H4 (cell line): ENCODE results near the gene ZNF207. TPM values are rescaled to one million over a fixed set of nuclear protein-coding genes. Genes with fewer than 3 reads are reported as not detected.
"Not testable (repeated sequence)": the region's sequence is repeated elsewhere in the genome, so short reads cannot be mapped to it uniquely, and the experiment has no call there.

Experiments used
- DNase-seq: peaks from one replicate; pipeline ENCODE4 v3.0.0-alpha.2; 2015; ENCODE audit warnings: low spot score
- total RNA-seq: library from RNA; depleted of rRNA; stranded (reverse); fragments of >200 nt; shearing (Covaris generic); gene quantifications from 2 replicates; pipeline ENCODE4 v1.2.3, GENCODE V29; 2014; rRNA removed

The ZNF207 gene
- total RNA-seq, 1 experiment from 2014 or later: 203 TPM

- no peak for DNase-seq
Observed at GRCh38 chr17:32386844-32387243, 36.9 kb downstream of the ZNF207 start.

- DNase-seq: not testable (repeated sequence)
Observed at GRCh38 chr17:32388128-32388527, 38.2 kb downstream of the ZNF207 start.

- DNase-seq: no peak
Observed at GRCh38 chr17:32388613-32389459, 38.9 kb downstream of the ZNF207 start.

GRCh38 chr17:32393904-32394303, 43.9 kb downstream of the ZNF207 start:
- DNase-seq: no peak

GRCh38 chr17:32396343-32396742, 46.4 kb downstream of the ZNF207 start:
- no peak for DNase-seq

GRCh38 chr17:32398946-32399345, 49.0 kb downstream of the ZNF207 start:
- DNase-seq: no peak

GRCh38 chr17:32410085-32410484, 60.1 kb downstream of the ZNF207 start:
- DNase-seq: not testable (repeated sequence)

- DNase-seq: no peak
Observed at GRCh38 chr17:32426894-32427293, 76.9 kb downstream of the ZNF207 start.

GRCh38 chr17:32429598-32429997, 79.6 kb downstream of the ZNF207 start:
- no peak for DNase-seq

Other genes with a start within 250 kb of the ZNF207 start
- 29.9 and 36.2 TPM in 2 replicates for gene RHOT1, start 207.7 kb upstream of the ZNF207 start, total RNA-seq
- gene RHBDL3, start 84.3 kb upstream of the ZNF207 start, total RNA-seq: 2.9 and 3.6 TPM in 2 replicates
- gene C17orf75, start 8.0 kb upstream of the ZNF207 start, total RNA-seq: 20.0 and 24.9 TPM in 2 replicates
- 119 and 172 TPM in 2 replicates for gene PSMD11, start 94.4 kb downstream of the ZNF207 start, total RNA-seq
- gene CDK5R1, start 136.8 kb downstream of the ZNF207 start, total RNA-seq: 2.5 and 3.2 TPM in 2 replicates